CD14-positive monocyte (primary cell): ENCODE data around the gene DAPK2. TPM values are rescaled to one million over a fixed set of nuclear protein-coding genes. Genes with fewer than 3 reads are reported as not detected.
"Not testable (repeated sequence)": the region's sequence is repeated elsewhere in the genome, so short reads cannot be mapped to it uniquely, and the experiment has no call there.

Experiments used
- DNase-seq, 3 donors: peaks; one replicate each; pipeline ENCODE4 v3.0.0-alpha.2; 2011 to 2022
- H2AFZ ChIP-seq: 2 replicates; pipeline ENCODE4 v1.6.0; 2012; ENCODE audit warnings: mild to moderate bottlenecking, low read depth, low read length, inconsistent platforms; ENCODE audit not compliant: insufficient read depth, poor library complexity, severe bottlenecking
- H3K27ac ChIP-seq, 2 donors: 1 replicate in 1 of 2; 2 replicates in 1 of 2; pipeline ENCODE4 v1.5.1; 2012 to 2013; ENCODE audit warnings: low read length in 2 of 2, control low read depth in 1 of 2, inconsistent platforms in 1 of 2, low read depth in 1 of 2, mild to moderate bottlenecking in 1 of 2
- H3K27me3 ChIP-seq, 2 donors: one replicate each; pipeline versions ENCODE4 v1.6.0 to v1.6.1; 2011 to 2013; ENCODE audit warnings: low read length in 2 of 2; ENCODE audit not compliant: control insufficient read depth in 2 of 2, insufficient read depth in 2 of 2
- H3K36me3 ChIP-seq, 2 donors: replicated peaks in 1 of 2; 1 replicate in 1 of 2; 2 replicates in 1 of 2; pipeline versions ENCODE4 v1.5.1 to v1.6.1; 2012 to 2013; ENCODE audit warnings: low read length in 2 of 2, control low read depth in 1 of 2, inconsistent platforms in 1 of 2, mild to moderate bottlenecking in 1 of 2; ENCODE audit not compliant: insufficient read depth in 2 of 2, control insufficient read depth in 1 of 2
- H3K4me1 ChIP-seq, 2 donors: 1 replicate in 1 of 2; 2 replicates in 1 of 2; pipeline versions ENCODE4 v1.5.1 to v1.6.1; 2012 to 2013; ENCODE audit warnings: low read length in 2 of 2, control low read depth in 1 of 2, inconsistent platforms in 1 of 2, mild to moderate bottlenecking in 1 of 2, moderate library complexity in 1 of 2; ENCODE audit not compliant: insufficient read depth in 2 of 2, control insufficient read depth in 1 of 2
- H3K4me2 ChIP-seq: replicated peaks from 2 replicates; pipeline ENCODE3; 2012; ENCODE audit warnings: low read length, moderate library complexity, mild to moderate bottlenecking; ENCODE audit not compliant: poor library complexity, severe bottlenecking; ENCODE audit errors: extremely low read depth
- H3K4me3 ChIP-seq, 3 experiments: fragments of 200-600 bp in 1 of 3; sonication (generic) in 1 of 3; replicated peaks in 1 of 3; 1 replicate in 2 of 3; 2 replicates in 1 of 3; pipeline ENCODE4 v1.5.1; 2011 to 2013; ENCODE audit warnings: low read length in 3 of 3, mild to moderate bottlenecking in 3 of 3, control low read depth in 2 of 3, low read depth in 2 of 3, inconsistent platforms in 1 of 3, moderate library complexity in 1 of 3
- H3K79me2 ChIP-seq: 2 replicates; pipeline ENCODE4 v1.6.0; 2012; ENCODE audit warnings: mild to moderate bottlenecking, control low read depth, inconsistent platforms, low read length, moderate library complexity; ENCODE audit not compliant: insufficient read depth
- H3K9ac ChIP-seq: 2 replicates; pipeline ENCODE4 v1.6.0; 2017; ENCODE audit warnings: low read length, mild to moderate bottlenecking; ENCODE audit not compliant: insufficient read depth, poor library complexity, severe bottlenecking
- H3K9me3 ChIP-seq, 2 donors: replicated peaks in 1 of 2; 1 replicate in 1 of 2; 2 replicates in 1 of 2; pipeline versions ENCODE4 v1.5.1 to v1.6.1; 2012 to 2013; ENCODE audit warnings: low read length in 2 of 2, control low read depth in 1 of 2; ENCODE audit not compliant: control insufficient read depth in 1 of 2, insufficient read depth in 1 of 2
- H4K20me1 ChIP-seq: 2 replicates; pipeline ENCODE4 v1.6.0; 2012; ENCODE audit warnings: mild to moderate bottlenecking, low read length, control low read depth, moderate library complexity; ENCODE audit not compliant: insufficient read depth
- H3K27ac Mint-ChIP-seq, 7 donors: one replicate each; pipeline ENCODE4 v1.8.0; 2020; ENCODE audit warnings: mild to moderate bottlenecking in 7 of 7, mixed read lengths in 7 of 7, moderate library complexity in 6 of 7, inconsistent platforms in 2 of 7
- H3K27me3 Mint-ChIP-seq, 3 donors: one replicate each; pipeline ENCODE4 v1.8.0; 2021 to 2022; ENCODE audit warnings: low read depth in 3 of 3, mild to moderate bottlenecking in 3 of 3, mixed read lengths in 3 of 3, moderate library complexity in 3 of 3, inconsistent platforms in 1 of 3
- H3K36me3 Mint-ChIP-seq, 2 donors: one replicate each; pipeline ENCODE4 v1.8.0; 2020; ENCODE audit warnings: mixed read lengths in 2 of 2, inconsistent platforms in 1 of 2, mild to moderate bottlenecking in 1 of 2
- H3K4me1 Mint-ChIP-seq: one replicate; pipeline ENCODE4 v1.8.0; 2020; ENCODE audit warnings: mild to moderate bottlenecking, mixed read lengths
- H3K4me3 Mint-ChIP-seq, 2 donors: one replicate each; pipeline ENCODE4 v1.8.0; 2020; ENCODE audit warnings: mild to moderate bottlenecking in 2 of 2, mixed read lengths in 2 of 2, moderate library complexity in 1 of 2
- H3K9me3 Mint-ChIP-seq, 7 donors: one replicate each; pipeline ENCODE4 v1.8.0; 2020 to 2022; ENCODE audit warnings: mixed read lengths in 7 of 7, mild to moderate bottlenecking in 6 of 7, moderate library complexity in 6 of 7, inconsistent platforms in 2 of 7
- CTCF ChIP-seq: fragments of 200-600 bp; IDR thresholded peaks from one replicate; pipeline ENCODE4 v1.8.0; 2022; ENCODE audit warnings: antibody characterized with exemption, mild to moderate bottlenecking
- WGBS: methylation state at CpG from one replicate; pipeline ENCODE4 v1.1.5; 2013; ENCODE audit warnings: missing lambda C conversion rate; ENCODE audit not compliant: insufficient coverage; 5-methylcytosine and 5-hydroxymethylcytosine counted together
- intact Hi-C, 2 donors: fragments of 100-400 bp; cut with micrococcal nuclease; formaldehyde crosslinking; loops; one replicate each; pipeline versions ENCODE4 v1.15.0 to v1.15.1; 2023
- polyA plus RNA-seq, 3 donors: library from polyadenylated mRNA; depleted of rRNA in 1 of 3; unstranded in 2 of 3; stranded (reverse) in 1 of 3; fragments of 300-500 nt in 2 of 3; fragments of >200 nt in 1 of 3; fragmentation: Illumina TruSeq in 2 of 3; gene quantifications; 1 replicate in 2 of 3; 2 replicates in 1 of 3; pipeline ENCODE4 v1.2.3, GENCODE V29; 2012 to 2021

The DAPK2 gene
- polyA plus RNA-seq, 3 donors, result 0.59 to 4.1 (median 2.1) TPM

GRCh38 chr15:63900306-63900705, 146.0 kb downstream of the DAPK2 start:
- H3K4me3 Mint-ChIP-seq, result no peak overlapping the region
- H3K27ac Mint-ChIP-seq, result peak overlapping the region in 5 of 7 donors; percentile 30 to 88 (median 74)
- intact Hi-C loops, result loop anchor here in 1 of 2 donors (10.0 kb wide), 1 partner anchor 146 kb away; no protein-coding TSS in a partner anchor
- no peaks in the 10 kb centered on the region for H3K36me3 Mint-ChIP-seq
- H3K4me3 ChIP-seq, result no peak overlapping the region
- peaks cover 60% of the 10 kb centered on the region for H3K4me1 Mint-ChIP-seq
- H3K4me2 ChIP-seq, result no peak overlapping the region
- peaks cover 0 to 4% (median 0%) of the 10 kb centered on the region in 7 donors for H3K9me3 Mint-ChIP-seq
- no peak overlapping the region for H2AFZ ChIP-seq
- H3K79me2 ChIP-seq, result no peaks in the 10 kb centered on the region
- H3K27me3 ChIP-seq, result no peaks in the 10 kb centered on the region
- peaks cover 0 to 3% (median 3%) of the 10 kb centered on the region in 3 donors for H3K27me3 Mint-ChIP-seq
- DNase-seq, result no peak
- no peaks in the 10 kb centered on the region for H3K36me3 ChIP-seq
- no peaks in the 10 kb centered on the region for H4K20me1 ChIP-seq
- 100% methylated on average over 1 of the region's 1 CpG for WGBS
- no peaks in the 10 kb centered on the region for H3K9me3 ChIP-seq
- H3K27ac ChIP-seq, result peak overlapping the region in 1 of 2 donors; percentile 64
- no peak overlapping the region for H3K9ac ChIP-seq
- peaks cover 57% of the 10 kb centered on the region in 2 donors for H3K4me1 ChIP-seq
- no peak for TF ChIP-seq CTCF

- H3K9me3 ChIP-seq, H3K27me3 ChIP-seq, H3K36me3 ChIP-seq, DNase-seq, H3K27me3 Mint-ChIP-seq, H3K9me3 Mint-ChIP-seq, H3K79me2 ChIP-seq, H4K20me1 ChIP-seq, H3K36me3 Mint-ChIP-seq: not testable (repeated sequence)
- Histone ChIP-seq H3K27ac (peak overlapping the region; percentile 48 to 64), H3K4me1 (peaks cover 57 to 59% of the 10 kb centered on the region in 2 donors), H2AFZ (peak overlapping the region; percentile 58), H3K4me2 (peak overlapping the region; percentile 68), H3K9ac (peak overlapping the region; percentile 10), H3K4me3 (peak overlapping the region in 1 of 3 experiments; percentile 59)
- Mint-ChIP-seq H3K4me1 (peaks cover 63% of the 10 kb centered on the region), H3K4me3 (peak overlapping the region; percentile 68 to 80), H3K27ac (peak overlapping the region; percentile 52 to 93 (median 74))
- 83% methylated on average over 3 of the region's 7 CpGs for WGBS
- intact Hi-C loops, result loop anchor here in 1 of 2 donors (10.0 kb wide), 1 partner anchor 145 kb away; no protein-coding TSS in a partner anchor
Measured at GRCh38 chr15:63899606-63900005, 146.7 kb downstream of the DAPK2 start.
